Measurements from ENCODE around the gene SIRPG. TPM values are rescaled to one million over a fixed set of nuclear protein-coding genes. Genes with fewer than 3 reads are reported as not detected.
"Not testable (repeated sequence)": the region's sequence is repeated elsewhere in the genome, so short reads cannot be mapped to it uniquely, and the experiment has no call there.

Gene SIRPG
- total RNA-seq: 0.97 TPM
- long read RNA-seq, partial matches to known transcripts: 0 of 2 reads
- long read RNA-seq, other reads (novel, unspliced or antisense): 1 of 2 reads

DNA sequence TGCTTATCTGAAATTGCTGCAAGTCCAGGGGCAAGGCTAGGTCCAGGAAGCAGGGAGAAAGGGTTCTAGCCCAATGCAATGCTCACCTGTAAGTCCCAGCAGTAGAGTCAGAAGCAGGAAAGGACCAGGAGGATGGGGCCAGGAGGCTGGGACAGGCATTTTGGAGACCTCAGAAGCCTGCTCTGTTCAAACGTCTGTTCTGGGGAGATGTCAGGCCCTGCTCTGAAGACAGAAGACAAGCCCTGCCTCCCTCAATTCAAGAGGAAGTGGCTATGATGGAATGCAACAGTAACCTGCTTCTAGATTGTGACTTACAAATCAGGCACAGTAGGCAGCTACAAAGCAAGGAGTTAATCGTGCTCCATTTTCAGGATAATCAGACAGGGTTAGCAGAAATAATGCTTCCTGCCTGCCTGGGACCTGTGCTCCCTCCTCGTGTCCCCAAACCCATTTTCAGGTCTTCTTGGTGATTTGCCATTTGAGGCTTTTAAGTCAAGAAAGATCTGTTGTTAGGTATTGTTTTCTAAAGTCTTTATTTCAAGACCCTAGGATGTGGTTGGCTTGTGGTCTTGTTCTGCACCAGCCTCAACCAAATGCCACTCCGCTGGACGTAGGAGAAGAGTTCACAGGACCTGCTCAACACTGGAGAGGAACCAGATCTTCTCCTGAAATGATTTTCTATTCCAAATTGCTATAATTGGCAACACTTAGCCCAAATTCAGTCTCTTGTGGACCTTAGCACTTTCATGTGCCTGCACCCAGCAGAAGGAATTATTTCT lies at the start of gene SIRPG:
Gene SIRPG (minus strand): TSS at position 224 of the 779 bp plus-strand sequence. CDS start 65 bp downstream, at position 159.
- TF ChIP-seq, protein P1, sequence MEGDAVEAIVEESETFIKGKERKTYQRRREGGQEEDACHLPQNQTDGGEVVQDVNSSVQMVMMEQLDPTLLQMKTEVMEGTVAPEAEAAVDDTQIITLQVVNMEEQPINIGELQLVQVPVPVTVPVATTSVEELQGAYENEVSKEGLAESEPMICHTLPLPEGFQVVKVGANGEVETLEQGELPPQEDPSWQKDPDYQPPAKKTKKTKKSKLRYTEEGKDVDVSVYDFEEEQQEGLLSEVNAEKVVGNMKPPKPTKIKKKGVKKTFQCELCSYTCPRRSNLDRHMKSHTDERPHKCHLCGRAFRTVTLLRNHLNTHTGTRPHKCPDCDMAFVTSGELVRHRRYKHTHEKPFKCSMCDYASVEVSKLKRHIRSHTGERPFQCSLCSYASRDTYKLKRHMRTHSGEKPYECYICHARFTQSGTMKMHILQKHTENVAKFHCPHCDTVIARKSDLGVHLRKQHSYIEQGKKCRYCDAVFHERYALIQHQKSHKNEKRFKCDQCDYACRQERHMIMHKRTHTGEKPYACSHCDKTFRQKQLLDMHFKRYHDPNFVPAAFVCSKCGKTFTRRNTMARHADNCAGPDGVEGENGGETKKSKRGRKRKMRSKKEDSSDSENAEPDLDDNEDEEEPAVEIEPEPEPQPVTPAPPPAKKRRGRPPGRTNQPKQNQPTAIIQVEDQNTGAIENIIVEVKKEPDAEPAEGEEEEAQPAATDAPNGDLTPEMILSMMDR (IDR thresholded peaks at IDR 0.05): no peak
- DNase-seq (no peak), ATAC-seq (no peak)
- no peaks in the 10 kb centered on the region for H3K9me3 ChIP-seq
- intact Hi-C loops (cut with DNase I): no loop called here
- H3K4me1 ChIP-seq: no peaks in the 10 kb centered on the region
- H3K27me3 ChIP-seq (ENCODE audit: low read depth): no peaks in the 10 kb centered on the region
- peak within 1 kb of the TSS; percentile 39 for H3K27ac ChIP-seq
- H3K36me3 ChIP-seq: no peaks in the 10 kb centered on the region
- H3K4me3 ChIP-seq: peak within 1 kb of the TSS; percentile 14

DNA sequence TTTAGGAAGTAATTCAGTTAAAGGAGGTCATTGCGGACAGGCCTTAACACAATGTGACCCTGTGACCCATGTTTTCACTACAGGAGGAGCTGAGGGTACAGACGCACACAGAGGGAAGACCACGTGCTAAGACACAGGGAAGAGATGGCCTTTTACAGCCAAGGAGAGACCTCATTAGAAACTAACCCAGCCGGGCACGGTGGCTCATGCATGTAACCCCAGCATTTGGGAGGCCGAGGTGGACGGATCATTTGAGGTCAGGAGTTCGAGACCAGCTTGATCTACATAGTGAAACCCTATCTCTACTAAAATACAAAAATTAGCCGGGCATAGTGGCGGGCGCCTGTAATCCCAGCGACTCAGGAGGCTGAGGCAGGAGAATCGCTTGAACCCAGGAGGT lies 49.3 kb upstream of the SIRPG start:
- H3K36me3 ChIP-seq; H3K27me3 ChIP-seq (ENCODE audit: low read depth); ATAC-seq; intact Hi-C loops (cut with DNase I); H3K4me1 ChIP-seq; H3K9me3 ChIP-seq; DNase-seq; H3K27ac ChIP-seq; H3K4me3 ChIP-seq: not testable (repeated sequence)

GRCh38 chr20:1706079-1706478 lies 48.5 kb upstream of the SIRPG start:
- no peaks in the 10 kb centered on the region for H3K36me3 ChIP-seq
- intact Hi-C loops (cut with DNase I): no loop called here
- no peak overlapping the region for H3K27ac ChIP-seq
- ATAC-seq (no peak), DNase-seq (no peak)
- H3K4me1 ChIP-seq: no peaks in the 10 kb centered on the region
- no peaks in the 10 kb centered on the region for H3K9me3 ChIP-seq
- H3K4me3 ChIP-seq: no peak overlapping the region
- H3K27me3 ChIP-seq (ENCODE audit: low read depth): no peaks in the 10 kb centered on the region
- TF ChIP-seq, protein P1 (IDR thresholded peaks at IDR 0.05): no peak

DNA sequence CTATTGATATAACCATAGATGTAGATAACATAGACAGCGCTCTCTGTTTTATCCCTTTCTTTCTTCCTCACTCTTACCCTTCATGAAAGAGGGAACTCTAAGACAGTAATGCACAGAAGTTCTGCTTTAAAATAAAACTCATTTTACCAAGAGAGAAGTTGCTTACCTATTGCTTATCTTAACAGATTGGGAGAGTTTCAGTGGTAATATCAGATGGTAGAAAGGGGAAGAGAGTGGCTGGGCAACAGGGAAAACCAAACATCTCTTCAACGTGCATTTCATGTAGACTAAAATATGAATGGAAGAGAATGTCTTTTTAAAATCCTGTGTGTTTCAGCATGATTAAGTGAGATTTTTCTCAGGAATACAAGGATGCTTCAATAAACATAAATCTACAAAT lies 45.3 kb upstream of the SIRPG start:
- no peak for DNase-seq
- TF ChIP-seq, protein P1 (IDR thresholded peaks at IDR 0.05): no peak
- intact Hi-C loops (cut with DNase I): no loop called here

DNA sequence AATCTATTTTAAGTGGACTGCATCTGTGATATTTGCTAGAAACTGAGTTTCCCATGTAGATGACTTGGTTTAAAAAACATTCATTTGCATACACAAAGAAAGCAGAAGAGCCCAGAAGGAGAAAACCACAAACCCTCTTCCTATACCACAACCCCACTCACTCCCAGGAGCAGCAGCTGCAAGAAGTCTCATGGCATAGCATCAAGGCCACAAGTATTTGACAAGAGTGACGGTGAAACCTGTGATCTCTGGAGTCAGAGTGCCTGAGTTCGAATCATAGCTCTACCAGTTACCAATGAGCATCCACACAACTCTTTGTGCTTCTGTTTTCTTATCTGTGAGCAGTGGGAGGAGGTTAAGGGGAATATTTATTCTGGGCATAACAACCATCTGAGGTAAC lies 44.7 kb upstream of the SIRPG start:
- TF ChIP-seq, protein P1 (IDR thresholded peaks at IDR 0.05): no peak
- Histone ChIP-seq H3K36me3 (no peaks in the 10 kb centered on the region), H3K27ac (no peak overlapping the region), H3K9me3 (no peaks in the 10 kb centered on the region), H3K4me3 (no peak overlapping the region), H3K27me3 (ENCODE audit: low read depth) (no peaks in the 10 kb centered on the region), H3K4me1 (no peaks in the 10 kb centered on the region)
- no peak for DNase-seq
- peak; percentile 36 to 74 for ATAC-seq
- intact Hi-C loops (cut with DNase I): no loop called here

More for the DNA sequence above, 45.3 kb upstream of the SIRPG start:
- H3K9me3 ChIP-seq: no peaks in the 10 kb centered on the region
- no peak overlapping the region for H3K27ac ChIP-seq
- no peak overlapping the region for H3K4me3 ChIP-seq
- no peaks in the 10 kb centered on the region for H3K36me3 ChIP-seq
- ATAC-seq: no peak
- H3K27me3 ChIP-seq (ENCODE audit: low read depth): no peaks in the 10 kb centered on the region
- no peaks in the 10 kb centered on the region for H3K4me1 ChIP-seq

DNA sequence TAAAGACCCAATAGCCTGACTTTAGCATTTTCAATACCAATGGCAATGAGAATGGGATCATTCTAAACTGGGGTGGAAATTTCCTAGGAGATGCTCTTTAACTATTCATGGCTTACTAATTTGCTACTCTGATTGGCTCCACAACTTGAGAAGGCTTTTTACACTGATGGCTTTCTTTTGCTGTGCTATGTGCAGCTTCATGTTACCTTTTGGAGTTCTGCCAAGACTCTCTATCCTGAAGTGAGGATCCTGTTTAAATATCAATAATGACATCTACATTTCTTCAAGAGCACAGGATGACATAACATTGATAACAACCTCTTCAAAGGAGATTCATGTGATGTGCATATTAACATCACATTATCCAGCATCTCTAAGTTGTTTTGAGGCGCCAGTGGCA lies 43.4 kb upstream of the SIRPG start:
- no peak overlapping the region for H3K27ac ChIP-seq
- no peaks in the 10 kb centered on the region for H3K4me1 ChIP-seq
- TF ChIP-seq, protein P1 (IDR thresholded peaks at IDR 0.05): no peak
- DNase-seq (no peak), ATAC-seq (no peak)
- no peak overlapping the region for H3K4me3 ChIP-seq
- no peaks in the 10 kb centered on the region for H3K9me3 ChIP-seq
- intact Hi-C loops (cut with DNase I): no loop called here
- no peaks in the 10 kb centered on the region for H3K36me3 ChIP-seq
- no peaks in the 10 kb centered on the region for H3K27me3 ChIP-seq (ENCODE audit: low read depth)
